Measurements from ENCODE around the gene PIGZ.

The PIGZ gene

DNA sequence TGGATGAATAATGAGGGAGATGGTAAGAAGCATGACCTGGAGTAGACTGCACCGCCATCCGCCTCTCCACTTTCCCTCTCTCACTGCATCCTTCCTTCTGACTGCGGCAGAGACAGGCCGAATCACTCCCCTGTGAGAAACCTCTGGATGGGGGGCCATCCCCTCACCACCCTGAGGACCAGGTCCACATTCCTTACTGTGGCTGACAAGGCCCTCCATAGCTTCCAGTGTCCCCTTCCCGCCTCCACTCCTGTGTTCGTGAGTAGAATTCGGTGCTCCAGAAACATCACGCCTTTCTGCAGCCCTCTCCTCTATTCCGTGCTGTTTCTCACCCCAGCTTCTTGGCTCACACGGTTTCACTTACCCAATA is 2.8 kb downstream of the PIGZ start:
- no peaks in the 10 kb centered on the region for H3K27me3 ChIP-seq (ENCODE audit: low read depth)
- 0 out of 2 replicates have a peak, but pooled peaks cover 3% of the 10 kb centered on the region for H3K36me3 ChIP-seq (replicated peaks)
- H3K4me3 ChIP-seq: no peak overlapping the region
- in situ Hi-C loops (cut with MboI; ENCODE audit: low sequenced_read_pairs): no loop called here
- H3K9me3 ChIP-seq: no peaks in the 10 kb centered on the region; the same call in 1 of the 2 replicates
- DNase-seq (ENCODE audit: low spot score in 2 of 2): no peak
- H3K4me1 ChIP-seq: peaks cover 5% of the 10 kb centered on the region

DNA sequence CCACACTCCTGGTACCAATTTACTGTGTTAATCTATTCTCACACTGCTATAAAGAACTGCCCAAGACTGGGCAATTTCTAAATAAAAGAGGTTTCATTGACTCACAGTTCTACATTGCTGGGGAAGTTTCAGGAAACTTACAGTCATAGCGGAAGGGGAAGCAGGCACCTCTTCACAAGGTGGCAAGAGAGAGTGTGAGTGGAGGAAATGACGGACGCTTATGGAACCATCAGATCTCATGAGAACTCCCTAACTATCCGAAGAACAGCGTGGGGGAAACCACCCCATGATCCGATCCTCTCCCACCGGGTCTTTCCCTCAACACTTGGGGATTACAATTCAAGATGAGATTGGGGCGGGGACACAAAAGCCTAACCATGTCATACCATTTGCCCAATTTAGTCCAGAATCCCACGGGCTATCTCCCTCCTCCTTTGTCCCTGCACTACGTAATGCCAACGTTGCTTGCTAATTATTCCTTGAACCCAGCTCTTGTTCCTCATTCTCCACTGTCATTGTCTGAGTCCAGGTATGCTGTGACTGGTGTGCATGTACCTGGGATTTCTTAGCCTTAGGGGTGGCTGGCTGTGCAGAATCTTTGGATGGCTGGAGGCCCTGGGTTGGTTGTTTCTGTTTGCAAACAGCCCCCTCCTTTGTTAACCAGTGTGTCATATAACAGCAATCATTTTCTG is 3.4 kb downstream of the PIGZ start:
- Histone ChIP-seq H3K9me3 (no peaks in the 10 kb centered on the region; the same call in 1 of the 2 replicates), H3K27me3 (ENCODE audit: low read depth) (no peaks in the 10 kb centered on the region), H3K4me3 (no peak overlapping the region), H3K4me1 (peaks cover 5% of the 10 kb centered on the region), H3K36me3 (replicated peaks) (0 out of 2 replicates have a peak, but pooled peaks cover 3% of the 10 kb centered on the region)
- DNase-seq (ENCODE audit: low spot score in 2 of 2): no peak
- in situ Hi-C loops (cut with MboI; ENCODE audit: low sequenced_read_pairs): no loop called here

DNA sequence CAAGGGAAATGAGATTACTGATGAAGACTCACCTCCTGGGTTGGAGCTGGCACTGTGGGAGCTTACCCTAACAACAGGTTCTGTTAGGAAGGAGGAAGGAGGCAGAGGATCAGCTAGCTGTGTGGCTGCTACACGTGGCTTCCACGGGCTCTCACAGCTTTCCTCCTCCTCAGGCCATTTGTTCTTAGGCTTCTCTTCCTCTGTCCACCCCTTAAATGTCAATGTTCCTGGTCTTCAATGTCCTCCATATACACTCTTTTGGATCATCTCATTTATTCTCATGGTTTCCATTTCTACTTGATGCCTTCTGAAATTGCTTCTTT is 5.0 kb downstream of the PIGZ start:
- Histone ChIP-seq H3K36me3 (replicated peaks) (0 out of 2 replicates have a peak, but pooled peaks cover 3% of the 10 kb centered on the region), H3K4me3 (no peak overlapping the region), H3K9me3 (no peaks in the 10 kb centered on the region; the same call in 1 of the 2 replicates), H3K27me3 (ENCODE audit: low read depth) (no peaks in the 10 kb centered on the region), H3K4me1 (peaks cover 5% of the 10 kb centered on the region)
- in situ Hi-C loops (cut with MboI; ENCODE audit: low sequenced_read_pairs): no loop called here
- no peak for DNase-seq (ENCODE audit: low spot score in 2 of 2)

GRCh38 chr3:196962930-196963630 is 5.6 kb downstream of the PIGZ start:
- Histone ChIP-seq H3K27me3 (ENCODE audit: low read depth) (no peaks in the 10 kb centered on the region), H3K4me3 (no peak overlapping the region), H3K9me3 (no peaks in the 10 kb centered on the region; the same call in 1 of the 2 replicates), H3K4me1 (peaks cover 2% of the 10 kb centered on the region), H3K36me3 (replicated peaks) (0 out of 2 replicates have a peak, but pooled peaks cover 3% of the 10 kb centered on the region)
- in situ Hi-C loops (cut with MboI; ENCODE audit: low sequenced_read_pairs): no loop called here
- DNase-seq (ENCODE audit: low spot score in 2 of 2): no peak

DNA sequence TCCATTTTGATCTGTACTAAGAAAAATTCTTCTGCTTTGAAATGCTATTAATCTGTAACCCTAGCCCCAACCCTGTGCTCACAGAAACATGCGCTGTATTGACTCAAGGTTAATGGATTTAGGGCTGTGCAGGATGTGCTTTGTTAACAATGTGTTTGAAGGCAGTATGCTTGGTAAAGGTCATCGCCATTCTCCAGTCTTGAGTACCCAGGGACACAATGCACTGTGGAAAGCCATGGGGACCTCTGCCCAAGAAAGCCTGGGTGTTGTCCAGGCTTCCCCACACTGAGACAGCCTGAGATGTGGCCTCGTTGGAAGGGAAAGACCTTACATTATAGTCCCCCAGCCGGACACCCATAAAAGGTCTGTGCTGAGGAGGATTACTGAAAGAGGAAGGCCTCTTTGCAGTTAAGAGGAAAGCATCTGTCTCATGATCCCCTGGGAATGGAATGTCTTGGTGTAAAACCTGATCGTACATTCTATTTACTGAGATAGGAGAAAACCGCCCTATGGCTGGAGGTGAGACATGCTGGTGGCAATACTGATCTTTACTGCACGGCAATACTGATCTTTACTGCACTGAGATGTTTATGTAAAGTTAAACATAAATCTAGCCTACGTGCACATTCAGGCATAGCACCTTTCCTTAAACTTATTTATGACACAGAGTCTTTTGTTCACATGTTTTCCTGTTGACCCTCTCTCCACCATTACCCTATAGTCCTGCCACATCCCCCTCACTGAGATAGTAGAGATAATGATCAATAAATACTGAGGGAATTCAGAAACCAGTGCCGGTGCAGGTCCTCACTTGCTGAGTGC is 6.3 kb downstream of the PIGZ start:
- no peaks in the 10 kb centered on the region; the same call in 1 of the 2 replicates for H3K9me3 ChIP-seq
- in situ Hi-C loops (cut with MboI; ENCODE audit: low sequenced_read_pairs): no loop called here
- H3K36me3 ChIP-seq (replicated peaks): no peaks in the 10 kb centered on the region
- H3K4me3 ChIP-seq: no peak overlapping the region
- DNase-seq (ENCODE audit: low spot score in 2 of 2): no peak
- no peaks in the 10 kb centered on the region for H3K27me3 ChIP-seq (ENCODE audit: low read depth)
- H3K4me1 ChIP-seq: no peaks in the 10 kb centered on the region

GRCh38 chr3:196954832-196955231 is 13.8 kb downstream of the PIGZ start:
- H3K36me3 ChIP-seq (replicated peaks): no peaks in the 10 kb centered on the region
- in situ Hi-C loops (cut with MboI; ENCODE audit: low sequenced_read_pairs): no loop called here
- DNase-seq (ENCODE audit: low spot score in 2 of 2): no peak
- H3K9me3 ChIP-seq: no peaks in the 10 kb centered on the region
- no peaks in the 10 kb centered on the region for H3K4me1 ChIP-seq
- no peaks in the 10 kb centered on the region; the same call in 1 of the 2 replicates for H3K27me3 ChIP-seq (ENCODE audit: low read depth)
- H3K4me3 ChIP-seq: no peak overlapping the region

DNA sequence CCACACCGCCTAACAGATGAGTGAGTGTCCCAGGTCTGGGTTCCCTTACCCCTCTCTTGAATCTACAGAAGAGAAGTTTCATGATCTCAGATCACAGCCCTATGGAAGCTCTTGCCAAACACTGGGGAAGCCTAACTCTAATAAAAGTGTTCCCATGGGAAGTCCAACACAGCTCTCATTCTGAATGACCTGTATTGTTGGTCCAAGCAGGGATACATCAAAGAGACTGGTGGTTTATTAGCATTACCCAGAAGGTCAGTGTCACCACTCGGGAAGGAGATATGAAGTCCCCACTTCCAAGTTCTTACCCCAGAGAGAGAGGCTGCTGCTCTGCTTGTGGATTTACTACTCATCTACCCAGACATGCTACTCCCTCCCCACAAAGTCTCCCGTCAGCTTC is 17.3 kb downstream of the PIGZ start:
- no peaks in the 10 kb centered on the region for H3K9me3 ChIP-seq
- H3K4me1 ChIP-seq: no peaks in the 10 kb centered on the region
- no peak for DNase-seq (ENCODE audit: low spot score in 2 of 2)
- H3K4me3 ChIP-seq: no peak overlapping the region
- H3K36me3 ChIP-seq (replicated peaks): no peaks in the 10 kb centered on the region
- in situ Hi-C loops (cut with MboI; ENCODE audit: low sequenced_read_pairs): no loop called here
- H3K27me3 ChIP-seq (ENCODE audit: low read depth): no peaks in the 10 kb centered on the region; the same call in 1 of the 2 replicates

- no peak for DNase-seq (ENCODE audit: low spot score in 2 of 2)
- Histone ChIP-seq H3K36me3 (replicated peaks) (peaks cover 6% of the 10 kb centered on the region), H3K27me3 (ENCODE audit: low read depth) (no peaks in the 10 kb centered on the region; the same call in 1 of the 2 replicates), H3K4me3 (no peak overlapping the region), H3K9me3 (no peaks in the 10 kb centered on the region), H3K4me1 (peaks cover 3% of the 10 kb centered on the region; the same call in 1 of the 2 replicates)
- in situ Hi-C loops (cut with MboI; ENCODE audit: low sequenced_read_pairs): no loop called here
Observed at GRCh38 chr3:196949750-196950149, 18.9 kb downstream of the PIGZ start.

DNA sequence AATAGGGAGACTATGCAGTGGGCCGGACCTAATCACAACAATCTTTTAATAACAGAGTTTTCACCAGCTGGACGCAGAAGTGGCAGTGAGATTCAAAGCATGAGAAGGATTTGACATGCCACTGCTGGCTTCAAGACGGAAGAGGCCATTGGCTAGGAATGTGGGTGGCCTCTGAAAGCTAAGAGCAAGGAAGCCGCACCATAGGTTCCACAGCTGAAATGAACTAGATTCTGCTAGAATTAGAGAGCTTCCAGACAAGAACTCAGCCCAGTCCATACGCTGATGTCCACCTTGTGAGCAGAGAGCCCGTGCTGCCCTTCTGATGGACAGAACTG is 19.4 kb downstream of the PIGZ start:
- Histone ChIP-seq H3K4me1 (peaks cover 8% of the 10 kb centered on the region), H3K27me3 (ENCODE audit: low read depth) (no peaks in the 10 kb centered on the region; the same call in 1 of the 2 replicates), H3K9me3 (no peaks in the 10 kb centered on the region), H3K36me3 (replicated peaks) (peaks cover 7% of the 10 kb centered on the region), H3K4me3 (no peak overlapping the region)
- no peak for DNase-seq (ENCODE audit: low spot score in 2 of 2)
- in situ Hi-C loops (cut with MboI; ENCODE audit: low sequenced_read_pairs): no loop called here

- Histone ChIP-seq H3K9me3 (no peaks in the 10 kb centered on the region), H3K36me3 (replicated peaks) (peaks cover 7% of the 10 kb centered on the region), H3K4me3 (no peak overlapping the region), H3K27me3 (ENCODE audit: low read depth) (no peaks in the 10 kb centered on the region; the same call in 1 of the 2 replicates), H3K4me1 (peaks cover 9% of the 10 kb centered on the region)
- in situ Hi-C loops (cut with MboI; ENCODE audit: low sequenced_read_pairs): no loop called here
- no peak for DNase-seq (ENCODE audit: low spot score in 2 of 2)
Observed at GRCh38 chr3:196948442-196949284, 20.0 kb downstream of the PIGZ start.

DNA sequence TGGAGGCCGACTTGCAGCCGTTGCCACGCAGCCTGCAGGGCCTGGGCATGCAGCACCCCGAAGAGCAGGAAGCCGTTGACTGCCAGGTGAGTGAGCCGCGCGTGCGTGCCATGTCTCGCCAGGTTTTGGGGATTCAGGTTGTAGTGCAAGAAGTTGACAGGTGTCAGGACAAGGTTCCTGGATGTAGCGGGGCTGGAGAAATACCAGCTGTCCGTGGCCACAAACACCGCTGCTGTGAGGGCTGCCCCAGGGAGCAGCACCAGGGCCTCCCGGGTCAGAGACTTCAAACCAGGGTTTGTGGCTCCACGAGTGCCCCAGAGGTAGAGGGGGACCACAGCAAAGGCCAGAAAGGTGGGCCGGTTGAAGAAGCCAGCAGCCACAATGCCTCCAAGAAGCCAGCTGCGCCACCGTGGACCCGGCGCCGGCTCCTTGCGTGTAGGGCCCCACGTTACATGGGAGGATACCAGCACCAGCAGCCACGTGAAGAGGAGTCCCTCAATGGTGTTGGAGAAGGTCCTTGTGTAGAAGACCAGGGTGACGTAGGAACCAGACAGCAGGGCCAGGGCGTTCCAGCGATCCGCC is 20.7 kb downstream of the PIGZ start:
- in situ Hi-C loops (cut with MboI; ENCODE audit: low sequenced_read_pairs): no loop called here
- peaks cover 13% of the 10 kb centered on the region for H3K4me1 ChIP-seq
- no peaks in the 10 kb centered on the region for H3K9me3 ChIP-seq
- H3K4me3 ChIP-seq: no peak overlapping the region
- H3K36me3 ChIP-seq (replicated peaks): peaks cover 7% of the 10 kb centered on the region
- DNase-seq (ENCODE audit: low spot score in 2 of 2): no peak
- no peaks in the 10 kb centered on the region for H3K27me3 ChIP-seq (ENCODE audit: low read depth)

GRCh38 chr3:196947136-196947859 is 21.3 kb downstream of the PIGZ start:
- DNase-seq (ENCODE audit: low spot score in 2 of 2): no peak
- Histone ChIP-seq H3K4me3 (no peak overlapping the region), H3K27me3 (ENCODE audit: low read depth) (no peaks in the 10 kb centered on the region), H3K36me3 (replicated peaks) (peaks cover 7% of the 10 kb centered on the region), H3K4me1 (peaks cover 13% of the 10 kb centered on the region), H3K9me3 (no peaks in the 10 kb centered on the region)
- in situ Hi-C loops (cut with MboI; ENCODE audit: low sequenced_read_pairs): no loop called here
